WERI-Rb-1 (cell line): Measurements from ENCODE around the gene RND3.

ENCODE experiments used
- DNase-seq: peaks from one replicate; pipeline ENCODE4 v3.0.0-alpha.2; 2020
- H3K27ac ChIP-seq: fragments of 250-450 bp; sonication (Bioruptor Pico); 2 replicates; pipeline ENCODE4 v1.5.1; 2020; ENCODE audit warnings: mild to moderate bottlenecking, moderate library complexity
- H3K27me3 ChIP-seq: fragments of 250-450 bp; sonication (Bioruptor Pico); 2 replicates; pipeline ENCODE4 v1.5.1; 2021; ENCODE audit warnings: mild to moderate bottlenecking, low read depth, moderate library complexity; ENCODE audit not compliant: insufficient read depth, severe bottlenecking
- H3K36me3 ChIP-seq: fragments of 250-450 bp; sonication (Bioruptor Pico); 2 replicates; pipeline ENCODE4 v1.5.1; 2020; ENCODE audit warnings: mild to moderate bottlenecking, moderate library complexity
- H3K4me3 ChIP-seq: 2 replicates; pipeline ENCODE4 v1.5.1; 2011; ENCODE audit warnings: low read depth, mild to moderate bottlenecking, control low read depth, low read length
- H3K9me3 ChIP-seq: fragments of 250-450 bp; sonication (Bioruptor Pico); 2 replicates; pipeline ENCODE4 v1.5.1; 2021; ENCODE audit warnings: mild to moderate bottlenecking, moderate library complexity; ENCODE audit not compliant: severe bottlenecking
- TF ChIP-seq, protein P1 (sequence below): IDR thresholded peaks from 2 replicates; pipeline ENCODE4 v1.5.1; 2011; ENCODE audit warnings: low read depth, mild to moderate bottlenecking, control low read depth, inconsistent platforms, low read length

Gene RND3

DNA sequence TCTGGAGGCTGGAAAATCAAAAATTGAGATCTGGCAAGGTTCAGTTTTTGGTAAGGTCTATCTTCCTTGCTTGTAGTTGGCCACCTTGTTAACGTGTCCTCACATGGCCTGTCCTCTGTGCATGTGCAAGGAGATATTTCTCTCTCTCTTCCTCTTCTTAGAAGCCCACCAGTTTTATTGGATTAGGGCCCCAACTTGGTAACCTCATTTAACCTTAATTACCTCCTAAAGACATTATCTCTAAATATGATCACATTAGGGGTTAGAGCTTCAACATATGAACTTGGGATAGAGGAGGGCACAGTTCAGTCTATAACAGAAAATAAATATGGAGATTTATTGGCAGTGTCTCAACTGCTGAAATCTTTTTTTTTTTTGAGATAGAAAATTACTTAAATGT is 19.6 kb upstream of the RND3 start:
- Histone ChIP-seq H3K9me3 (no peaks in the 10 kb centered on the region), H3K36me3 (no peaks in the 10 kb centered on the region), H3K27me3 (no peaks in the 10 kb centered on the region), H3K27ac (no peak overlapping the region), H3K4me3 (no peak overlapping the region)
- TF ChIP-seq, protein P1, sequence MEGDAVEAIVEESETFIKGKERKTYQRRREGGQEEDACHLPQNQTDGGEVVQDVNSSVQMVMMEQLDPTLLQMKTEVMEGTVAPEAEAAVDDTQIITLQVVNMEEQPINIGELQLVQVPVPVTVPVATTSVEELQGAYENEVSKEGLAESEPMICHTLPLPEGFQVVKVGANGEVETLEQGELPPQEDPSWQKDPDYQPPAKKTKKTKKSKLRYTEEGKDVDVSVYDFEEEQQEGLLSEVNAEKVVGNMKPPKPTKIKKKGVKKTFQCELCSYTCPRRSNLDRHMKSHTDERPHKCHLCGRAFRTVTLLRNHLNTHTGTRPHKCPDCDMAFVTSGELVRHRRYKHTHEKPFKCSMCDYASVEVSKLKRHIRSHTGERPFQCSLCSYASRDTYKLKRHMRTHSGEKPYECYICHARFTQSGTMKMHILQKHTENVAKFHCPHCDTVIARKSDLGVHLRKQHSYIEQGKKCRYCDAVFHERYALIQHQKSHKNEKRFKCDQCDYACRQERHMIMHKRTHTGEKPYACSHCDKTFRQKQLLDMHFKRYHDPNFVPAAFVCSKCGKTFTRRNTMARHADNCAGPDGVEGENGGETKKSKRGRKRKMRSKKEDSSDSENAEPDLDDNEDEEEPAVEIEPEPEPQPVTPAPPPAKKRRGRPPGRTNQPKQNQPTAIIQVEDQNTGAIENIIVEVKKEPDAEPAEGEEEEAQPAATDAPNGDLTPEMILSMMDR, result no peak
- DNase-seq, result no peak

DNA sequence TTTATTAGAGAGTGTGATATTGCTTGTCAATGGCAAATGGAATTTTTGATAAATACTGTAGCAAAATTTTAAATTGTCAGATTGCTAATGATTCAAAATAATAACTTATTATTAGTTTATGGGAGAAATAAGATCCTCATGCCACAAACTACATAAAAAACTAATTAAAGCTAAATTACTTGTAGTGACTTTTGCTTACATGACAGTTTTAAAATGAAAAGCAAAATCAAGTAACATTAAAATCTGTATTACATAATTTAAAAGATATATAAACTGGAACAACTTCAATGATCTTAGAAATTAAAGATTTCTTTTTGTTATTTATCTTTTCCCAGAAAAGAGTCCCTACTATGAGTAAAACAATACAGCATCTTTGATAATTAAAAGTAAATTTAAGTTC is 17.7 kb upstream of the RND3 start:
- no peaks in the 10 kb centered on the region for H3K27me3 ChIP-seq
- no peak overlapping the region for H3K27ac ChIP-seq
- DNase-seq, result no peak
- no peaks in the 10 kb centered on the region for H3K9me3 ChIP-seq
- TF ChIP-seq, protein P1, result no peak
- no peaks in the 10 kb centered on the region for H3K36me3 ChIP-seq
- no peak overlapping the region for H3K4me3 ChIP-seq

DNA sequence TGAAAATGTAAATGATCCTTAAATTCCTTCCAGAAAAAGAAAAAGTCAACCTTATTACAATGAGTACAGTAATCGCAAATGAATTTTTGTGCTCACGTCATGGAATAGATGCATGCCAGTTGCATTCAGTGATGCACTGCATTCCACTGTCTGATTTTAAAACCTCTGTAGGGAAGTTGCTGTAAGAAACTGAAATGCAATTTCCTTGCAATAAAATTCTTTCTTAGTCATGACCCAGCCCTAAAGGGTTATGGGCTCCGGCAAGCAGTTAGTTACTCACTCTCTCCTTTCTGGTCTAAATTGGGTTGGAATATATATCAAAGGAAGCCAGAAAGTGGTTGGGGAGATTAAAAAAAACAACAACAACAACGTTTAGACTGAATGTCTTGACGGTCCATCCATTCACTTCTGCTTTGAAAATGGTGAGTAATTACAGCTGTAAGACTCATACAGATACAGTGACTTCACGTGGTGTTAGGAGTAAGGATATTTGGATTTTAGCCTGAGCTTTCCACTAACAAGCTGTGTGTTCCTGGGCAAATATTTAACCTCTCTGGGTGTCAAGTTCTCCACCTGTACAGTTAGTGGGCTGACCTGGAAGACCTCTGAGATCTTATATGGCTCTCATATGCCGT is 8.6 kb upstream of the RND3 start:
- Histone ChIP-seq H3K27ac (no peak overlapping the region), H3K9me3 (no peaks in the 10 kb centered on the region), H3K36me3 (no peaks in the 10 kb centered on the region), H3K27me3 (no peaks in the 10 kb centered on the region), H3K4me3 (no peak overlapping the region)
- TF ChIP-seq, protein P1, result no peak
- no peak for DNase-seq

DNA sequence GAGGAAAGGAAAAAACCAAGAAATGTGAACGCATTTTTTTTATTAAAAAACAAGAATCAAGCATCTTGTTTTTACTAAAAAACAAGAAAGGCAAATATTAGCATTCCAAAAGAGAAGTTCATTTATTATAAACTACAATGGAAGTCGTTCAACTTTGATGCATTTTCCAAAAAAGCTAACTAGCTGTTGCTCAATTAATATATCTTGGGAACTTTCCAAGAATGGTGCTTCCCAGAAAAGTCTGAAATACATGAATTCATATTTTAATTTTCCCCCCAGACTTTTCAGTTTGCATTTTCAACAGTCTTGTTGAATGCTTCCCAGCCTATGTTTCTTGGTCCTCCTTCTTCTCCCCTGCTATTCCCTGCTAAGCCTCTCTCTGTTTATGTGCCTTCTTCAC is 7.5 kb upstream of the RND3 start:
- H3K4me3 ChIP-seq, result no peak overlapping the region
- no peaks in the 10 kb centered on the region for H3K27me3 ChIP-seq
- no peaks in the 10 kb centered on the region for H3K9me3 ChIP-seq
- DNase-seq, result no peak
- H3K27ac ChIP-seq, result no peak overlapping the region
- H3K36me3 ChIP-seq, result no peaks in the 10 kb centered on the region
- TF ChIP-seq, protein P1, result no peak

DNA sequence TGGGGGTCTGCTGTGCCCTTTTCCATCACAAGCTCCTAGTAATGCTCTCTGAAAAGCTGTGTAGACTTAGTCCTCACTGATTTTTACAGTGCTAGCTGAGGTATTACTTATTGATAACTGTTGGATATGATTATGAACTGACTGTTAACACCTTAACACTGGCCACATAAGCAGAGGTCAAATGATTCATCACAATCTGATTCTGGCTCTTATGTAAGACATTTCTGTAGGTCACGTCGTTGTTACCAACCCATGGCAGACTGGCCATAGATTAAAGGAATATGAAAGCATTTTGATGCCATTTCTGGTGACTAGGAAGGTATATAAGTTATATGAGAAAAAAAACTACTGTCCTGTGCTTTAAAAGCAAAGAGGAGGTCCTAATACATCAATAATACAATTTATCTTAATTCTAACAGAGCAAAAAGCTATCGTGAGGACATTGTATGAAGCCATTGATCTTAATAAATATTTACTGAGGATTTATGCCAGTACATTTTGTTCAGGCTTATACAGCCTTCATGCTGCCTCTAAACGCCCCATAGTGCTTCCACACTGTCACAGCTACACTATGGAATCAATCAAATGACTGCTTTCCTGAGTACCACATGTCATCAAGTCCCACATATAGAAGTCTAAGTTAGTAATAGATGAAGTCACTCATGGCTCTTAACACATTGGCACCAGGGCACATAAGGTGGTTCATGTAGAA is 6.9 kb upstream of the RND3 start:
- Histone ChIP-seq H3K9me3 (no peaks in the 10 kb centered on the region), H3K27me3 (no peaks in the 10 kb centered on the region), H3K4me3 (no peak overlapping the region), H3K27ac (no peak overlapping the region), H3K36me3 (no peaks in the 10 kb centered on the region)
- TF ChIP-seq, protein P1, result no peak
- DNase-seq, result no peak
